Mucosa of stomach (tissue), 1 donor: ENCODE results near the gene OASL.

Experiments used
- H3K27me3 ChIP-seq: one replicate; pipeline ENCODE4 v1.7.0; 2013; ENCODE audit warnings: mild to moderate bottlenecking, low read length; ENCODE audit not compliant: control insufficient read depth, insufficient read depth
- H3K36me3 ChIP-seq: one replicate; pipeline ENCODE4 v1.7.0; 2013; ENCODE audit warnings: low read length; ENCODE audit not compliant: control insufficient read depth, insufficient read depth
- H3K4me1 ChIP-seq: one replicate; pipeline ENCODE4 v1.7.0; 2013; ENCODE audit warnings: mild to moderate bottlenecking, low read length; ENCODE audit not compliant: control insufficient read depth, insufficient read depth
- H3K4me3 ChIP-seq: one replicate; pipeline ENCODE4 v1.7.0; 2013; ENCODE audit warnings: low read length
- H3K9ac ChIP-seq: one replicate; pipeline ENCODE4 v1.7.0; 2013; ENCODE audit warnings: mild to moderate bottlenecking, low read length, moderate library complexity
- H3K9me3 ChIP-seq: one replicate; pipeline ENCODE4 v1.7.0; 2013; ENCODE audit warnings: mild to moderate bottlenecking, low read length, moderate library complexity; ENCODE audit not compliant: control insufficient read depth
- donor health status: Pancreatic carcinoma.

OASL gene

DNA sequence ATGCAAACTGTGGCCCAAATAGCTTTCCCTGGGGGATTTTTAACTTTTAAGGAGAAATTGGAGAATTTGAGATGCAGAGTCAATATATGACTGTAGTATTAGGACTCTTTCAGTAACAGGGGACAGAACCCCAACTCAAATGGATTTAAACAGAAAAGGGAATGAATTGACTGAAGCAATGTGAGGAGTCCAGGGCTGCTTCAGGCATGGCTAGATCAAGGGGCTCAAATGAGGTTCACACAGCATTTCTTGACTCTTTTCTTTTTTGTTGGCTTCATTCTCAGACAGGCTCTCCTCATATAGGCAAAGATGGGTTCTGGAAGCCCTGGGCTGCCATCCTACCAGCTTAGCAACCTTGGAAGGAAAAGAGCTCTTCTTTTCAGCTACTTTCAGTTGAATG, 47.1 kb downstream of the OASL start:
- Histone ChIP-seq H3K4me1 (no peaks in the 10 kb centered on the region), H3K36me3 (peaks cover 18% of the 10 kb centered on the region), H3K4me3 (no peak overlapping the region), H3K9me3 (no peaks in the 10 kb centered on the region), H3K9ac (no peak overlapping the region), H3K27me3 (no peaks in the 10 kb centered on the region)

GRCh38 chr12:120990487-120991055, 48.5 kb downstream of the OASL start:
- no peaks in the 10 kb centered on the region for H3K27me3 ChIP-seq
- H3K9ac ChIP-seq = no peak overlapping the region
- no peaks in the 10 kb centered on the region for H3K9me3 ChIP-seq
- H3K4me1 ChIP-seq = no peaks in the 10 kb centered on the region
- H3K4me3 ChIP-seq = no peak overlapping the region
- peaks cover 14% of the 10 kb centered on the region for H3K36me3 ChIP-seq

DNA sequence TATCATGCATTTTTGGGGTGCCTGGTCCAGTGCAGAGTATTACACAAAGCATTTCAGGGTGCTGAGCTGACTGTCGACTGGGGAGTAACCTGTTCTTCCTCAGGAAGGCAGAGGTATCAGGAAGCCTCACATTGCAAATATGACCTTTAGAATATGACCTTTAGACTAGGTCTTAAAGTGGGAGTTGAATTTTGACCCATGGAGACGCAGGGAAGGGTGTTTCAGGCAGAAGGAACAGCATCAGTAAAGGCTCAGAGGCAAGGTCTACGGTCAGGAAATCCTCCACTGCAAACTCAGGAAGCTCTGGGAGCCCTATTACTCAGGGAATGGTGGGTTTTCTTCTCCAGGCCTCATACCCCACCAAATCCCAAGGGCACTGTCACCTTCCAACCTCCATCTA, 49.4 kb downstream of the OASL start:
- Histone ChIP-seq H3K4me3 (no peak overlapping the region), H3K9me3 (no peaks in the 10 kb centered on the region), H3K27me3 (no peaks in the 10 kb centered on the region), H3K9ac (no peak overlapping the region), H3K4me1 (peaks cover 5% of the 10 kb centered on the region), H3K36me3 (peaks cover 6% of the 10 kb centered on the region)

- no peak overlapping the region for H3K9ac ChIP-seq
- peaks cover 14% of the 10 kb centered on the region for H3K4me1 ChIP-seq
- no peaks in the 10 kb centered on the region for H3K36me3 ChIP-seq
- no peaks in the 10 kb centered on the region for H3K9me3 ChIP-seq
- no peaks in the 10 kb centered on the region for H3K27me3 ChIP-seq
- H3K4me3 ChIP-seq = no peak overlapping the region
Measured at GRCh38 chr12:120988658-120989057, 50.4 kb downstream of the OASL start.

DNA sequence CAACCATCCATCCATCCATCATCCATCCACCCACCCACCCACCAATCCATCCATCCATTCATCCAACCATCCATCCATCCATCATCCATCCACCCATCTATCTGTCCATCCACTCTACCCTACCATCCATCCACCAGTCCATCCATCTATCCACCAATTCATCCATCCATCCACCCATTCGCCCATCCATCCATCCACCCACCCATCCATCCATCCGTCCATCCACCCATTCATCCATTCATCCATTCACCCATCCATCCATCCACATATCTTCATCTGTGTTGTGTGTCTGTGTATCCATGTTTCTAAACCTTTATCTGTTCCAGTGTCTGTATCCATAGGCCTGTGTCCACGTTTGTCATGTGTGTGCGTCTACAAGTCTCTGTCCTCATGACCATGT, 50.8 kb downstream of the OASL start:
- H3K4me1 ChIP-seq = peaks cover 19% of the 10 kb centered on the region
- no peaks in the 10 kb centered on the region for H3K27me3 ChIP-seq
- no peak overlapping the region for H3K9ac ChIP-seq
- no peaks in the 10 kb centered on the region for H3K9me3 ChIP-seq
- no peak overlapping the region for H3K4me3 ChIP-seq
- no peaks in the 10 kb centered on the region for H3K36me3 ChIP-seq

DNA sequence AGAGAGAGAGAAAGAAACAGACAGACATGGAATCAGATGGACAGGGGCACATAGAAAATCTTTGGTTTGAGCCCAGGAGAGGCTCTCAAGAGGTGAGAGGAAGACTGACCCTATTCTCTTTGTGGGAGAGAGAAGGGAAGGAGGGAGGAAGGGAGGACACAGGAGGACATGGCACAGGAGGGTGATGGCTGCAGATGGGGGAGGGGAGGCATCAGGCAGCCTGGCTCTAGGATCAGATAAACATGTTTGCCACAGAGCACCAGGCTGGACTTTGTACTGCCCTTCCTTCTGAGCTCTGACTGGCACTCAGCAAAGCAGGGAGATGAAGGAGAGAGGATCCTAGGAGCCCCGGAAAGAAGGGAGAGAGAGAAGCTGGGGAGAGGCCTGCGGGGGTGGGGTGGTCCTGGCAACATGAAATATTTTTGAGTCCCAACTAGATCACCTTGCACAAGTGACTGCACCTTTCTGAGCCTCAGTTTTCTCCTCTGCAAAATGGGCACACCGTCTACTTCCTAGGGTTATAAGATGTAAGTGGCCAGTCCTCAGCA, 54.6 kb downstream of the OASL start:
- Histone ChIP-seq H3K9ac (no peak overlapping the region), H3K4me1 (peaks cover 33% of the 10 kb centered on the region)

GRCh38 chr12:120983759-120984158, 55.3 kb downstream of the OASL start:
- Histone ChIP-seq H3K4me3 (no peak overlapping the region), H3K4me1 (peaks cover 33% of the 10 kb centered on the region)

More for the DNA sequence above, 54.6 kb downstream of the OASL start:
- Histone ChIP-seq H3K9me3 (no peaks in the 10 kb centered on the region), H3K36me3 (no peaks in the 10 kb centered on the region), H3K4me3 (no peak overlapping the region), H3K27me3 (no peaks in the 10 kb centered on the region)

GRCh38 chr12:120982659-120983058, 56.4 kb downstream of the OASL start:
- H3K9me3 ChIP-seq = no peaks in the 10 kb centered on the region
- no peaks in the 10 kb centered on the region for H3K27me3 ChIP-seq
- no peak overlapping the region for H3K9ac ChIP-seq
- H3K36me3 ChIP-seq = no peaks in the 10 kb centered on the region
- no peak overlapping the region for H3K4me3 ChIP-seq
- H3K4me1 ChIP-seq = peaks cover 40% of the 10 kb centered on the region

More at GRCh38 chr12:120983759-120984158, 55.3 kb downstream of the OASL start:
- no peaks in the 10 kb centered on the region for H3K27me3 ChIP-seq
- no peaks in the 10 kb centered on the region for H3K36me3 ChIP-seq
- H3K9ac ChIP-seq = no peak overlapping the region
- H3K9me3 ChIP-seq = no peaks in the 10 kb centered on the region

- Histone ChIP-seq H3K36me3 (no peaks in the 10 kb centered on the region), H3K9ac (no peak overlapping the region), H3K9me3 (no peaks in the 10 kb centered on the region), H3K27me3 (no peaks in the 10 kb centered on the region), H3K4me1 (peaks cover 41% of the 10 kb centered on the region), H3K4me3 (no peak overlapping the region)
Measured at GRCh38 chr12:120981407-120981941, 57.6 kb downstream of the OASL start.

DNA sequence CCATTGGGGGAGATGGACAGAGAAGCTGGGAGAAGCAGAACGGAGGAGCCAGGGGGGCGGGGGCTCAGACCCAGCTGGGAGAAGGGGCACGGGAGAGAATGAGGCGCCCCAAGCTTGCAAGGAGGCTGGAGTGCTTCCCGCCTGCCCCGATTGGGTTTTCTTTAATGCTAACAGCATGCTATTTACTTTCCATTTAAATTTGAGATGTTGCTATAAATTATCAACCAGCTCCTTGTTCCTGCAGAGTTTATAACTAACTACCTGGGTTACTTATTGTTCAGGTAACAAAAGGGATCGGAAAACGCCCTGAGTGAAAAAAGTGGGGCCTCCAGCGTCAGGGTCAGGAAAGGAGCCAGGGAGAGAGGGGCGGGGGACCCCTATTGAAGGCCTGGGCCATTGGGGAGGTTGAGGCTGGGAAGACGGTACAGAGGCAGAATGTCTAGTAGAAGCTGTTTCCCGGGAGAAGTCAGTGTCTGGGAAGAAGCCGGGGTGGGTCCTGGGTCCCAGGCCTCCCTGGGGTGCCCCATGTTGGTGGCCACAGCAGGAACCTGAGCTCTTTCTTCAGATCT, 58.2 kb downstream of the OASL start:
- Histone ChIP-seq H3K9ac (peak overlapping the region; percentile 83), H3K27me3 (no peaks in the 10 kb centered on the region), H3K36me3 (no peaks in the 10 kb centered on the region), H3K9me3 (no peaks in the 10 kb centered on the region), H3K4me1 (peaks cover 41% of the 10 kb centered on the region), H3K4me3 (peak overlapping the region; percentile 61)

DNA sequence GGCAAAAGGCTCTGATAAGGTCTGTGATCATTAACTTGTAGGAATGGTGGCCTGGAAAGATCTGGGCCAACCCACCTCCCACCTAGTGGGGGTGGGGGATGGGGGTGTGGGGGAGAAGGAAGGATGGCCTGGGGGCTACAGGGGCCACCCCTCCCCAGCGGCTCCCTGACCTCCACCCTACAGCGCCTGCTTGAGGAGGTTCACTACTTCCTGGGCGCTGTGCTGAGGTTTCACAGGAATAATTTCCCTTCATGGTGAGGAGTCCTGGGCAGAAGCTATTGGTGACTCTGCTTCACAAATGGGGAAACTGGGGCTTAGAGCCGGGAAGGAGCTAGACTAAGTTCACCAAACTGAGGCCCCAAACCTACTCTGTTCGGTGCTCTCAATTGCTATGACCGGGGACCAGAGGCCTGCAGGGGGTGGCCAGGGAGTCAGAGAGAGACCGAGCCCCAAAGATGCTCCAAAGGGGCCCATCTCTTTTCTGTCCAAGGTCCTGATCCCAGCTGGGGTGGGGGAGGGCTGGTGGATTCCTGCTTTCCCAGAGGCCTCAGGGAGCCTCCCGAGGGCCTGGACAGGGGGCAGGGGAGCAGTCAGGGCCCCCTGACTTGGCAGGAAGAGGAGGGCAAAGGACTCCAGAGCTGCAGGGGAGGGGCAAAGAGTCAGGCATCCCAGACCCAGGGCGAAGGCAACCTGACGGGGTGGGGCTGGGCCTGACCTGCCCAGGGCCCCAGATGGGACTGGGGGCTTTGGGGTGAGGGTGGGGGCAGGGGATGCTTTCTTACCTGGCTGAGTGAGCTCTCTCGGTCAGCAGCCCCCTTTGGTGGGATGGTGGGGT, 59.0 kb downstream of the OASL start:
- no peaks in the 10 kb centered on the region for H3K27me3 ChIP-seq
- no peaks in the 10 kb centered on the region for H3K9me3 ChIP-seq
- H3K9ac ChIP-seq = peak overlapping the region; percentile 83
- peaks cover 40% of the 10 kb centered on the region for H3K4me1 ChIP-seq
- H3K4me3 ChIP-seq = peak overlapping the region; percentile 61
- no peaks in the 10 kb centered on the region for H3K36me3 ChIP-seq
